ENCODE data around the gene CAMK2D. TPM values are rescaled to one million over a fixed set of nuclear protein-coding genes. Genes with fewer than 3 reads are reported as not detected.
"Not testable (repeated sequence)": the region's sequence is repeated elsewhere in the genome, so short reads cannot be mapped to it uniquely, and the experiment has no call there.

CAMK2D gene
- 100 to 1,000 TPM in 1 of 6 experiments, 10 to 100 TPM in 5; 83.7 to 102 (median 94.1) TPM for total RNA-seq (2021; fragmentation: NEBNext Ultra II Directional; extraction: Animal tissue kit (Norgen Biotek cat#: 25700))
- long read RNA-seq, full-length matches to known transcripts = 48 of 98 reads
- long read RNA-seq, partial matches to known transcripts = 12 of 98 reads
- long read RNA-seq, other reads (novel, unspliced or antisense) = 38 of 98 reads

DNA sequence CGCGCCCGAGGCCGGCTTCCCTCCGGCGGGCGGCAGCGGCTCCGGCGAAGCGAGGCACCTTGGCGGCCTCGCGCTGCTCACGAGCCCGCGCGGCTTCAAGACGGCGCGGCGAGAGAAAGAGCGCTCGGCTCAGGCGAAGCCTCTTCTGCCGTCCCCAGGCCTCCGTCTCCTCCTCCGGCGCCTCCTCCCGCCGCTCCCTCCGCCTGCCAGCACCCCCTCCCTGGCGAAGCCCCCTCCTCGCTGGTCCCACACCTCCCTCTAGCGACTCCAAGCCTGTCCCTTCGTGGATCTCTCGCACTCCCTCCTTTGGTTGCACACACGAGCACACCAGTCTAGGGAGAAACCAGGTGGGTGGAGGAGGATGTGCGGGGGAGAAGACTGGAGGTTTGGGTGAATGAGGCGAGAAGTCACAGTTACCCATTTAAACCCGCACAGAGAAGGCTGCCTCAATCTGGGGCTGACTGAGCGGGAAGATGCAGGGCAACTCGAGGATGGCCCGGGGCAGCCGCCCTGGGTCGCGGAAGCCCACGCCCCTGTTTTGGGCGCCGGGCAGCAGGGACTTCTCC, at the start of gene CAMK2D:
Gene CAMK2D, minus strand, starts transcription at position 119 of the 566 bp plus-strand sequence. CDS start 670 bp downstream, outside the sequence.
- Mint-ChIP-seq H3K9me3 (no peaks in the 10 kb centered on the region), H3K36me3 (ENCODE audit: low read depth) (peaks cover 15% of the 10 kb centered on the region), H3K4me3 (peak within 1 kb of the TSS; percentile 99), H3K4me1 (ENCODE audit: low read depth) (peaks cover 24% of the 10 kb centered on the region), H3K27me3 (ENCODE audit: insufficient read depth) (no peaks in the 10 kb centered on the region; the same call in 1 of the 2 replicates), H3K27ac (peak within 1 kb of the TSS; percentile 98)
- DNase-seq = peak; percentile 86
- TF ChIP-seq, protein P1, sequence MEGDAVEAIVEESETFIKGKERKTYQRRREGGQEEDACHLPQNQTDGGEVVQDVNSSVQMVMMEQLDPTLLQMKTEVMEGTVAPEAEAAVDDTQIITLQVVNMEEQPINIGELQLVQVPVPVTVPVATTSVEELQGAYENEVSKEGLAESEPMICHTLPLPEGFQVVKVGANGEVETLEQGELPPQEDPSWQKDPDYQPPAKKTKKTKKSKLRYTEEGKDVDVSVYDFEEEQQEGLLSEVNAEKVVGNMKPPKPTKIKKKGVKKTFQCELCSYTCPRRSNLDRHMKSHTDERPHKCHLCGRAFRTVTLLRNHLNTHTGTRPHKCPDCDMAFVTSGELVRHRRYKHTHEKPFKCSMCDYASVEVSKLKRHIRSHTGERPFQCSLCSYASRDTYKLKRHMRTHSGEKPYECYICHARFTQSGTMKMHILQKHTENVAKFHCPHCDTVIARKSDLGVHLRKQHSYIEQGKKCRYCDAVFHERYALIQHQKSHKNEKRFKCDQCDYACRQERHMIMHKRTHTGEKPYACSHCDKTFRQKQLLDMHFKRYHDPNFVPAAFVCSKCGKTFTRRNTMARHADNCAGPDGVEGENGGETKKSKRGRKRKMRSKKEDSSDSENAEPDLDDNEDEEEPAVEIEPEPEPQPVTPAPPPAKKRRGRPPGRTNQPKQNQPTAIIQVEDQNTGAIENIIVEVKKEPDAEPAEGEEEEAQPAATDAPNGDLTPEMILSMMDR (IDR thresholded peaks at IDR 0.05) = peak; percentile 68

DNA sequence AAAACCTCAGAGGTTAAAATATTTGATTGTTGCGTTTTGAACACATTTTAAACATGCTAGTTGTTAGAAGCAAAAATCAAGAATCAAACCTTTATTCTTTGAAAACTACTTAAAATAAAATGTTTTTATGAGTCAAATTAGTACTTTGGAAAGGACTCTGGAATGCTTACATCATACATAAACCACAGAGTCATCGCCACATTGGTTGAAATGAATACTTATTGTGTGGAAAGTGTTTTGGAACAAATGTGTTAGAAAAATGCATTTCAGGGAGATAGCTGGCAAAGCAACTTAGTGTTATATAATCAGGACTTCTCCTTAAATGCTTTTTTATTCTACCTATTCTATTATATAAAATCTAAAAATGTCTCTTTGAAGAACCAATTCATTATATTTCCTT, 49.4 kb upstream of the CAMK2D start:
- Mint-ChIP-seq H3K27ac (no peak overlapping the region), H3K9me3 (no peaks in the 10 kb centered on the region), H3K27me3 (ENCODE audit: insufficient read depth) (no peaks in the 10 kb centered on the region), H3K4me1 (ENCODE audit: low read depth) (peaks cover 17% of the 10 kb centered on the region), H3K36me3 (ENCODE audit: low read depth) (no peaks in the 10 kb centered on the region), H3K4me3 (no peak overlapping the region)
- TF ChIP-seq, protein P1 (IDR thresholded peaks at IDR 0.05) = no peak
- peak; percentile 30 for DNase-seq

DNA sequence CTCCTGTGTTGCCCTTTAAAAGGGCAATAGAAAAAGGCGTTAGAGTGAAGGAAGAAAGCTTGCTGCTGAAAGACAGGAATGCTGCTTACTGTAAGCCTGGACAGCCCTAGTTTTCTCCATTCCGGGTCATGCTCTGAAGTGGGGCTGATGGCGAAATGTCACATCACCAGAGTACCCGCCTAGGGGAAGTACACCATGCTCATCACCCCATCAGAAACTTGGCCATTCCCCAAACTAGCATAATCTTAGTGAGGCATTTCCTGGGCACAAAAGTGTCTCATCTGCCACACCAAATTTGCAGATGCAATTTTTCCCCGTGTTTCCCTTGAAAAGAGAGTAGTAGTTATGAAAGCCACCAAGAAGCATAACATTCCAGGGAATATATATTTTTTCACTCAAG, 47.8 kb upstream of the CAMK2D start:
- Mint-ChIP-seq H3K4me3 (no peak overlapping the region), H3K36me3 (ENCODE audit: low read depth) (no peaks in the 10 kb centered on the region), H3K9me3 (no peaks in the 10 kb centered on the region), H3K27me3 (ENCODE audit: insufficient read depth) (no peaks in the 10 kb centered on the region), H3K27ac (no peak overlapping the region), H3K4me1 (ENCODE audit: low read depth) (peaks cover 17% of the 10 kb centered on the region)
- TF ChIP-seq, protein P1 (IDR thresholded peaks at IDR 0.05) = no peak
- no peak for DNase-seq

DNA sequence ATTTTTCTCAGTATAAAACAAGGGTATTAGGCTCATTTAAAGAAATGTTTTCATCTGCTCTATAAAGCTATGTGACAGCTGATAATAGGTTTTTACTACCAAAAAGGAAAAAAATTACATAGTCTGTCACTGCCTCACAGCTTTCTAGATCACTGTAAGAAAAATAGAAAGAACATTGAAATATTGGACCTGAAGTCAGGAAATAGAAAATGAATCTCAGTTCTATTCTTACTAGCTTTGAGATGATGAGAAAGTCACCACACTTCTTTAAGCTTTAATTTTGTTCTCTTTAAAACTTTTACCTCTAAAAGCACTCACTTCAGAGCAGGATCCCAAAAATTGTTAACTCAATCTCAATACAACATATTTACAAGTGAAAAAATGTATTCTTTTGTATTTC, 45.3 kb upstream of the CAMK2D start:
- TF ChIP-seq, protein P1 (IDR thresholded peaks at IDR 0.05) = no peak

DNA sequence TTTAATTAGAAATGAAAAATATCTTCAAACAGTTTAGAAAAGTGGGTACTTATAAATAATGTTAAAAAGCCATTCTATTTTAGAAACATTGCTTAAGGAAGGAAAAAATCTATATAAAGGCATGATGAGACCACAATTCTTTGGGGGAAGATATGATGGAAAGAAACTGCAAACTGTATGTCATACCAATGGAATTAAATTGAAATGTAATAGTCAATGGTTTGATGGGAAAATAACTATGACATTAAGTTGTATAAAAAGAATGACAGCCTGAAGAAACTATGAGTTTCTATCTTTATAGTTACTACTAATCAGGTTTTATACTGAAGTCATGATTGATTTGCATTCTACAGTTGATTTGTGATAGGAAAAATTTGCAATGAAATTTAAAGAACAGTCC, 40.3 kb upstream of the CAMK2D start:
- DNase-seq = no peak
- no peak overlapping the region for H3K27ac Mint-ChIP-seq
- H3K36me3 Mint-ChIP-seq (ENCODE audit: low read depth) = peaks cover 5% of the 10 kb centered on the region
- H3K4me3 Mint-ChIP-seq = no peak overlapping the region
- TF ChIP-seq, protein P1 (IDR thresholded peaks at IDR 0.05) = no peak
- H3K9me3 Mint-ChIP-seq = no peaks in the 10 kb centered on the region
- peaks cover 7% of the 10 kb centered on the region; the same call in 1 of the 2 replicates for H3K4me1 Mint-ChIP-seq (ENCODE audit: low read depth)
- no peaks in the 10 kb centered on the region; the same call in 1 of the 2 replicates for H3K27me3 Mint-ChIP-seq (ENCODE audit: insufficient read depth)

More for the DNA sequence above, 45.3 kb upstream of the CAMK2D start:
- H3K4me1 Mint-ChIP-seq (ENCODE audit: low read depth) = peaks cover 14% of the 10 kb centered on the region
- H3K27me3 Mint-ChIP-seq (ENCODE audit: insufficient read depth) = no peaks in the 10 kb centered on the region
- no peak for DNase-seq
- peaks cover 5% of the 10 kb centered on the region for H3K36me3 Mint-ChIP-seq (ENCODE audit: low read depth)
- no peak overlapping the region for H3K27ac Mint-ChIP-seq
- no peaks in the 10 kb centered on the region for H3K9me3 Mint-ChIP-seq
- H3K4me3 Mint-ChIP-seq = no peak overlapping the region

DNA sequence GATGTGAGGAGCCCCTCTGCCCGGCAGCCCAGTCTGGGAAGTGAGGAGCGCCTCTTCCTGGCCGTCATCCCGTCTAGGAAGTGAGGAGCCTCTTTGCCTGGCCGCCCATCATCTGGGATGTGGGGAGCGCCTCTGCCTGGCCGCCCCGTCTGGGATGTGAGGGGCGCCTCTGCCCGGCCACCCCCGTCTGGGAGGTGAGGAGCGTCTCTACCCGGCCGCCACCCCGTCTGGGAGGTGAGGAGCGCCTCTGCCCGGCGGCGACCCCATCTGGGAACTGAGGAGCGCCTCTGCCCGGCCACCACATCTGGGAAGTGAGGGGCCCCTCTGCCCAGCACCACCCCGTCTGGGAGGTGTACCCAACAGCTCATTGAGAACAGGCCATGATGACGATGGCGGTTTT, 34.8 kb upstream of the CAMK2D start:
- not testable (repeated sequence) for H3K27ac Mint-ChIP-seq; H3K4me1 Mint-ChIP-seq (ENCODE audit: low read depth); DNase-seq; H3K27me3 Mint-ChIP-seq (ENCODE audit: insufficient read depth); H3K4me3 Mint-ChIP-seq; H3K9me3 Mint-ChIP-seq
- peaks cover 13% of the 10 kb centered on the region for H3K36me3 Mint-ChIP-seq (ENCODE audit: low read depth)
